HEK293 (cell line): ENCODE results near the gene SNAI1.

Experiments used
- CTCF ChIA-PET: fragments of 350-600 bp; formaldehyde crosslinking; extraction: SDS; loops from one replicate; lab custom pipeline; 2021; ENCODE audit warnings: antibody characterized with exemption; lab: Yijun Ruan, JAX
- POLR2A ChIA-PET: fragments of 300-600 bp; formaldehyde crosslinking; extraction: SDS; loops from one replicate; lab custom pipeline; 2020; ENCODE audit warnings: antibody characterized with exemption, inconsistent platforms; lab: Yijun Ruan, JAX
- H3K27ac ChIP-seq: fragments of 200-500 bp; sonication (Bioruptor generic); 2 replicates; pipeline ENCODE4 v1.5.1; 2014; ENCODE audit warnings: low read depth, low read length, control low read depth, inconsistent platforms; ENCODE audit errors: extremely low read depth
- H3K36me3 ChIP-seq, 2 experiments: fragments of 200-500 bp in 1 of 2; sonication (Bioruptor generic) in 1 of 2; 1 replicate in 1 of 2; 2 replicates in 1 of 2; pipeline ENCODE4 v1.5.1; 2014 to 2017; ENCODE audit warnings: inconsistent platforms in 2 of 2, low read length in 2 of 2; ENCODE audit not compliant: control insufficient read depth in 2 of 2, insufficient read depth in 1 of 2
- H3K4me1 ChIP-seq: fragments of 200-500 bp; sonication (Bioruptor generic); 2 replicates; pipeline ENCODE4 v1.5.1; 2014; ENCODE audit warnings: mild to moderate bottlenecking, low read length, inconsistent platforms; ENCODE audit not compliant: control insufficient read depth, insufficient read depth
- H3K4me3 ChIP-seq: 2 replicates; pipeline ENCODE4 v1.5.1; 2011; ENCODE audit warnings: low read depth, mild to moderate bottlenecking, control low read depth, low read length, moderate library complexity
- H3K9me3 ChIP-seq: fragments of 200-500 bp; sonication (Bioruptor generic); 2 replicates; pipeline ENCODE4 v1.5.1; 2014; ENCODE audit warnings: low read depth, low read length, inconsistent platforms; ENCODE audit not compliant: control insufficient read depth, insufficient read depth
- ELK4 ChIP-seq: IDR thresholded peaks from 2 replicates; pipeline ENCODE4 v1.6.1; 2011; ENCODE audit warnings: mild to moderate bottlenecking, low read depth, low read length, borderline replicate concordance
- GLI2 ChIP-seq: fragments of 450-650 bp; formaldehyde crosslinking; IDR thresholded peaks from 2 replicates; pipeline ENCODE4; 2017; ENCODE audit warnings: missing biosample characterization, missing genetic modification characterization, low read depth, borderline replicate concordance
- HOXD13 ChIP-seq: sonication (generic); formaldehyde crosslinking; IDR thresholded peaks from 2 replicates; pipeline ENCODE4 v1.8.0; 2022; ENCODE audit warnings: missing genetic modification reagents, borderline replicate concordance
- MYNN ChIP-seq: fragments of 450-650 bp; formaldehyde crosslinking; IDR thresholded peaks from 2 replicates; pipeline ENCODE4 v1.5.1; 2016; ENCODE audit warnings: missing biosample characterization, missing genetic modification characterization, borderline replicate concordance
- PRDM6 ChIP-seq: fragments of 450-650 bp; formaldehyde crosslinking; IDR thresholded peaks from 2 replicates; pipeline ENCODE4 v1.5.1; 2017; ENCODE audit warnings: missing biosample characterization, missing genetic modification characterization
- ZNF121 ChIP-seq: fragments of 450-650 bp; formaldehyde crosslinking; IDR thresholded peaks from 2 replicates; pipeline ENCODE4 v1.5.1; 2016; ENCODE audit warnings: missing biosample characterization, missing genetic modification characterization
- ZNF280C ChIP-seq: fragments of 450-650 bp; formaldehyde crosslinking; IDR thresholded peaks from 2 replicates; pipeline ENCODE4 v1.5.1; 2016; ENCODE audit warnings: missing biosample characterization, missing genetic modification characterization
- ZNF664 ChIP-seq: fragments of 450-650 bp; formaldehyde crosslinking; IDR thresholded peaks from 2 replicates; pipeline ENCODE4 v1.5.1; 2016; ENCODE audit warnings: missing biosample characterization, missing genetic modification characterization
- ZNF670 ChIP-seq: fragments of 450-650 bp; formaldehyde crosslinking; IDR thresholded peaks from 2 replicates; pipeline ENCODE4 v1.5.1; 2016; ENCODE audit warnings: missing biosample characterization, missing genetic modification characterization, low read depth
- ZNF747 ChIP-seq: fragments of 450-650 bp; formaldehyde crosslinking; IDR thresholded peaks from 2 replicates; pipeline ENCODE4 v1.5.1; 2016; ENCODE audit warnings: missing biosample characterization, missing genetic modification characterization
- TF ChIP-seq, protein P1 (sequence below): fragments of 450-650 bp; formaldehyde crosslinking; conservative IDR thresholded peaks from 2 replicates; pipeline ENCODE4 v1.5.1; 2016; ENCODE audit warnings: low read depth, missing biosample characterization, missing genetic modification characterization
- TF ChIP-seq, protein P2 (sequence below): sonication (generic); formaldehyde crosslinking; IDR thresholded peaks from 2 replicates; pipeline ENCODE4 v1.8.1; 2022; ENCODE audit warnings: mild to moderate bottlenecking, moderate library complexity, missing genetic modification reagents

SNAI1 gene

GRCh38 chr20:49942303-49942702 is 40.5 kb upstream of the SNAI1 start:
- TF ChIP-seq, protein P1, sequence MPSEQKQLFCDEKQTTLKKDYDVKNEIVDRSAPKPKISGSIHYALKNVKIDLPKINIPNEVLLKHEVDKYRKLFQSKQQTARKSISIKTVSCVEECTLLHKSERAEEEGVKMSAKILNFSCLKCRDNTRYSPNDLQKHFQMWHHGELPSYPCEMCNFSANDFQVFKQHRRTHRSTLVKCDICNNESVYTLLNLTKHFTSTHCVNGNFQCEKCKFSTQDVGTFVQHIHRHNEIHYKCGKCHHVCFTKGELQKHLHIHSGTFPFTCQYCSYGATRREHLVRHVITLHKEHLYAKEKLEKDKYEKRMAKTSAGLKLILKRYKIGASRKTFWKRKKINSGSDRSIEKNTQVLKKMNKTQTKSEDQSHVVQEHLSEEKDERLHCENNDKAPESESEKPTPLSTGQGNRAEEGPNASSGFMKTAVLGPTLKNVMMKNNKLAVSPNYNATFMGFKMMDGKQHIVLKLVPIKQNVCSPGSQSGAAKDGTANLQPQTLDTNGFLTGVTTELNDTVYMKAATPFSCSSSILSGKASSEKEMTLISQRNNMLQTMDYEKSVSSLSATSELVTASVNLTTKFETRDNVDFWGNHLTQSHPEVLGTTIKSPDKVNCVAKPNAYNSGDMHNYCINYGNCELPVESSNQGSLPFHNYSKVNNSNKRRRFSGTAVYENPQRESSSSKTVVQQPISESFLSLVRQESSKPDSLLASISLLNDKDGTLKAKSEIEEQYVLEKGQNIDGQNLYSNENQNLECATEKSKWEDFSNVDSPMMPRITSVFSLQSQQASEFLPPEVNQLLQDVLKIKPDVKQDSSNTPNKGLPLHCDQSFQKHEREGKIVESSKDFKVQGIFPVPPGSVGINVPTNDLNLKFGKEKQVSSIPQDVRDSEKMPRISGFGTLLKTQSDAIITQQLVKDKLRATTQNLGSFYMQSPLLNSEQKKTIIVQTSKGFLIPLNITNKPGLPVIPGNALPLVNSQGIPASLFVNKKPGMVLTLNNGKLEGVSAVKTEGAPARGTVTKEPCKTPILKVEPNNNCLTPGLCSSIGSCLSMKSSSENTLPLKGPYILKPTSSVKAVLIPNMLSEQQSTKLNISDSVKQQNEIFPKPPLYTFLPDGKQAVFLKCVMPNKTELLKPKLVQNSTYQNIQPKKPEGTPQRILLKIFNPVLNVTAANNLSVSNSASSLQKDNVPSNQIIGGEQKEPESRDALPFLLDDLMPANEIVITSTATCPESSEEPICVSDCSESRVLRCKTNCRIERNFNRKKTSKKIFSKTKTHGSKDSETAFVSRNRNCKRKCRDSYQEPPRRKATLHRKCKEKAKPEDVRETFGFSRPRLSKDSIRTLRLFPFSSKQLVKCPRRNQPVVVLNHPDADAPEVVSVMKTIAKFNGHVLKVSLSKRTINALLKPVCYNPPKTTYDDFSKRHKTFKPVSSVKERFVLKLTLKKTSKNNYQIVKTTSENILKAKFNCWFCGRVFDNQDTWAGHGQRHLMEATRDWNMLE (tag by site-specific recombination), result no peak
- no peak for TF ChIP-seq MYNN (tag by site-specific recombination)
- TF ChIP-seq, protein P2, sequence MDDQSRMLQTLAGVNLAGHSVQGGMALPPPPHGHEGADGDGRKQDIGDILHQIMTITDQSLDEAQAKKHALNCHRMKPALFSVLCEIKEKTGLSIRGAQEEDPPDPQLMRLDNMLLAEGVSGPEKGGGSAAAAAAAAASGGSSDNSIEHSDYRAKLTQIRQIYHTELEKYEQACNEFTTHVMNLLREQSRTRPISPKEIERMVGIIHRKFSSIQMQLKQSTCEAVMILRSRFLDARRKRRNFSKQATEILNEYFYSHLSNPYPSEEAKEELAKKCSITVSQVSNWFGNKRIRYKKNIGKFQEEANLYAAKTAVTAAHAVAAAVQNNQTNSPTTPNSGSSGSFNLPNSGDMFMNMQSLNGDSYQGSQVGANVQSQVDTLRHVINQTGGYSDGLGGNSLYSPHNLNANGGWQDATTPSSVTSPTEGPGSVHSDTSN, result no peak
- TF ChIP-seq ELK4, result no peak
- TF ChIP-seq GLI2 (tag by site-specific recombination), result no peak
- CTCF ChIA-PET, result interaction anchor here (0.6 to 0.8 kb wide), 3 partner anchors 96 to 646 kb away, joined by 3 read pairs; no protein-coding TSS in a partner anchor
- Histone ChIP-seq H3K4me1 (peaks cover 6% of the 10 kb centered on the region), H3K36me3 (peaks cover 24 to 75% of the 10 kb centered on the region in 2 experiments; a peak in 2 of 3 replicates), H3K27ac (no peak overlapping the region), H3K9me3 (no peaks in the 10 kb centered on the region), H3K4me3 (no peak overlapping the region)
- POLR2A ChIA-PET, result no interaction called here

- CTCF ChIA-PET, result interaction anchor here (0.6 kb wide), 1 partner anchor 639 kb away, joined by 3 read pairs; no protein-coding TSS in a partner anchor
- Histone ChIP-seq H3K27ac (no peak overlapping the region), H3K4me3 (no peak overlapping the region), H3K9me3 (no peaks in the 10 kb centered on the region), H3K36me3 (peaks cover 29 to 79% of the 10 kb centered on the region in 2 experiments; a peak in 2 of 3 replicates), H3K4me1 (peaks cover 4% of the 10 kb centered on the region)
- no peak for TF ChIP-seq HOXD13 (CRISPR knock-in tag)
- no peak for TF ChIP-seq ZNF670 (tag by site-specific recombination)
- no peak for TF ChIP-seq ZNF747 (tag by site-specific recombination)
- no peak for TF ChIP-seq ZNF121 (tag by site-specific recombination)
- no peak for TF ChIP-seq PRDM6
- TF ChIP-seq ZNF664 (tag by site-specific recombination), result peak; percentile 88
- no peak for TF ChIP-seq ZNF280C (tag by site-specific recombination)
- POLR2A ChIA-PET, result no interaction called here
Measured at GRCh38 chr20:49942942-49943341, 39.8 kb upstream of the SNAI1 start.
